Tibial nerve (tissue), 4 donors: ENCODE data around the gene SMYD3. TPM values are rescaled to one million over a fixed set of nuclear protein-coding genes. Genes with fewer than 3 reads are reported as not detected.
"Not testable (repeated sequence)": the region's sequence is repeated elsewhere in the genome, so short reads cannot be mapped to it uniquely, and the experiment has no call there.

Source experiments
- DNase-seq, 2 donors: peaks; one replicate each; pipeline ENCODE4 v3.0.0-alpha.2; 2019; ENCODE audit warnings: low spot score in 2 of 2
- H3K27ac ChIP-seq, 4 donors: fragments of 200-600 bp; sonication (generic) in 3 of 4; one replicate each; pipeline ENCODE4 v1.5.1; 2017 to 2019; ENCODE audit warnings: mild to moderate bottlenecking in 1 of 4
- H3K27me3 ChIP-seq, 2 donors: fragments of 200-600 bp; sonication (generic) in 1 of 2; one replicate each; pipeline versions ENCODE4 v1.5.1 to v1.6.0; 2017 to 2019
- H3K36me3 ChIP-seq, 3 donors: fragments of 200-600 bp; sonication (generic); one replicate each; pipeline ENCODE4 v1.5.1; 2018 to 2019
- H3K4me1 ChIP-seq, 4 donors: fragments of 200-600 bp; sonication (generic) in 3 of 4; one replicate each; pipeline ENCODE4 v1.5.1; 2017 to 2019
- H3K4me3 ChIP-seq, 4 donors: fragments of 200-600 bp; sonication (generic) in 3 of 4; one replicate each; pipeline ENCODE4 v1.5.1; 2017 to 2019; ENCODE audit warnings: mild to moderate bottlenecking in 1 of 4, moderate library complexity in 1 of 4
- H3K9me3 ChIP-seq, 4 donors: fragments of 200-600 bp; sonication (generic) in 3 of 4; one replicate each; pipeline ENCODE4 v1.5.1; 2017 to 2019
- CTCF ChIP-seq, 5 experiments: fragments of 200-600 bp in 3 of 5; fragments of 450-650 bp in 2 of 5; sonication (generic) in 3 of 5; IDR thresholded peaks; one replicate each; pipeline ENCODE4 v1.5.1; 2016 to 2019; ENCODE audit warnings: antibody characterized with exemption in 5 of 5, mild to moderate bottlenecking in 3 of 5, moderate library complexity in 2 of 5
- EP300 ChIP-seq, 2 donors: sonication (generic); formaldehyde crosslinking; IDR thresholded peaks; one replicate each; pipeline ENCODE4 v1.6.1; 2017; ENCODE audit warnings: antibody characterized with exemption in 2 of 2, mild to moderate bottlenecking in 1 of 2
- POLR2A ChIP-seq, 2 donors: fragments of 450-650 bp; IDR thresholded peaks; one replicate each; pipeline ENCODE4 v1.6.1; 2017; ENCODE audit warnings: antibody characterized with exemption in 2 of 2, mild to moderate bottlenecking in 2 of 2, moderate library complexity in 2 of 2
- WGBS, 2 donors: methylation state at CpG; one replicate each; pipeline ENCODE4 v1.1.5; 2018; 5-methylcytosine and 5-hydroxymethylcytosine counted together
- total RNA-seq, 4 donors: library from RNA; depleted of rRNA; stranded (reverse); fragments of >200 nt; gene quantifications; one replicate each; pipeline ENCODE4 v1.1.0, GENCODE V29; 2016

The SMYD3 gene
- total RNA-seq, 4 donors from 2014 or later = 22.2 to 30.3 (median 27.0) TPM

- Histone ChIP-seq H3K4me1 (no peaks in the 10 kb centered on the region), H3K27me3 (no peaks in the 10 kb centered on the region), H3K4me3 (no peak overlapping the region), H3K27ac (no peak overlapping the region), H3K36me3 (no peaks in the 10 kb centered on the region), H3K9me3 (no peaks in the 10 kb centered on the region)
- WGBS, 2 donors = 87 to 89% methylated on average over 2 of the region's 2 CpGs
- TF ChIP-seq EP300 (IDR thresholded peaks at IDR 0.05) (no peak), CTCF (IDR thresholded peaks at IDR 0.05) (no peak), POLR2A (IDR thresholded peaks at IDR 0.05) (no peak)
- no peak for DNase-seq
These were observed 432.7 kb downstream of the SMYD3 start for GRCh38 chr1:246074421-246074820.

- TF ChIP-seq POLR2A (IDR thresholded peaks at IDR 0.05) = no peak
- no peak for TF ChIP-seq EP300 (IDR thresholded peaks at IDR 0.05)
- no peak for TF ChIP-seq CTCF (IDR thresholded peaks at IDR 0.05)
- Histone ChIP-seq H3K27ac (no peak overlapping the region), H3K9me3 (no peaks in the 10 kb centered on the region), H3K36me3 (no peaks in the 10 kb centered on the region), H3K27me3 (no peaks in the 10 kb centered on the region), H3K4me1 (no peaks in the 10 kb centered on the region), H3K4me3 (no peak overlapping the region)
- WGBS, 2 donors = 75 to 81% methylated on average over 5 of the region's 5 CpGs
- no peak for DNase-seq
These were observed 434.6 kb downstream of the SMYD3 start for GRCh38 chr1:246072456-246072955.

- H3K36me3 ChIP-seq, H3K27me3 ChIP-seq, H3K9me3 ChIP-seq, H3K27ac ChIP-seq, H3K4me1 ChIP-seq, DNase-seq, H3K4me3 ChIP-seq: not testable (repeated sequence)
- WGBS, 2 donors = 59 to 76% methylated on average over 4 to 7 of the region's 15 CpGs
These were observed 435.1 kb downstream of the SMYD3 start for GRCh38 chr1:246071981-246072380.

GRCh38 chr1:246071561-246071960, 435.5 kb downstream of the SMYD3 start:
- not testable (repeated sequence) for H3K4me3 ChIP-seq, H3K27me3 ChIP-seq, H3K9me3 ChIP-seq, H3K27ac ChIP-seq, DNase-seq, H3K36me3 ChIP-seq, H3K4me1 ChIP-seq
- 69 to 72% methylated on average over 8 to 11 of the region's 11 CpGs for WGBS, 2 donors

GRCh38 chr1:246069581-246069980, 437.5 kb downstream of the SMYD3 start:
- Histone ChIP-seq H3K4me3 (no peak overlapping the region), H3K27ac (no peak overlapping the region), H3K4me1 (no peaks in the 10 kb centered on the region), H3K9me3 (no peaks in the 10 kb centered on the region), H3K36me3 (no peaks in the 10 kb centered on the region), H3K27me3 (no peaks in the 10 kb centered on the region)
- WGBS, 2 donors = 64 to 74% methylated on average over 6 of the region's 6 CpGs
- TF ChIP-seq CTCF (IDR thresholded peaks at IDR 0.05) (no peak), EP300 (IDR thresholded peaks at IDR 0.05) (no peak), POLR2A (IDR thresholded peaks at IDR 0.05) (no peak)
- no peak for DNase-seq

- H3K9me3 ChIP-seq = no peaks in the 10 kb centered on the region
- H3K4me1 ChIP-seq = no peaks in the 10 kb centered on the region
- no peak overlapping the region for H3K4me3 ChIP-seq
- H3K27me3 ChIP-seq = no peaks in the 10 kb centered on the region
- no peak for DNase-seq
- 83 to 91% methylated on average over 7 of the region's 7 CpGs for WGBS, 2 donors
- no peak overlapping the region for H3K27ac ChIP-seq
- TF ChIP-seq POLR2A (IDR thresholded peaks at IDR 0.05) (no peak), CTCF (IDR thresholded peaks at IDR 0.05) (no peak), EP300 (IDR thresholded peaks at IDR 0.05) (no peak)
- no peaks in the 10 kb centered on the region for H3K36me3 ChIP-seq
These were observed 438.2 kb downstream of the SMYD3 start for GRCh38 chr1:246068619-246069509.
